DLD1 (cell line): Measurements from ENCODE around the gene GNB4.

Experiments used
- in situ Hi-C: cut with HindIII; loops from 2 replicates; pipeline ENCODE4 v1.10.0; 2017; ENCODE audit warnings: low sequenced_read_pairs

GNB4 gene

GRCh38 chr3:179451265-179452175 lies at the start of gene GNB4:
Gene GNB4 (minus strand): TSS chr3:179451470. CDS start chr3:179426200, 25,270 bp downstream.
- in situ Hi-C loops, result no loop called here

- in situ Hi-C loops, result no loop called here
Observed at GRCh38 chr3:179495483-179495882, 44.2 kb upstream of the GNB4 start.

DNA sequence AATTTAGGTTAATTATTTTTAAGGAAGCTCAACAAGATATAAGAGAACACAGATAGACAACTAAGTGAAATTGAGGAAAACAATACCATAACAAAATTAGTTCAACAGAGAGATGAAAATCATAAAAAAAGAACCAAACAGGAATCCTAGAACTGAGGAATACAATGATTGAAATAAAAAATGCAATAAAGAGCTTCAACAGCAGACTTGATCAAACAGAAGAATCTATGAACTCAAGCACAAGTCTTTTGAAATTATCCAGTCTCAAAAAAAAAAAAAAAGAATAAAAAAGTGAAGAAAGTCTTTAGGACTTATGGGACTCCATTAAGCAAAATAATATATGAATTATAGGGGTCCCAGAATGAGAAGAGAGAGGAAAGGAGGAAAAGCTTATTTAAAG lies 42.0 kb upstream of the GNB4 start:
- in situ Hi-C loops, result no loop called here

- in situ Hi-C loops, result no loop called here
Observed at GRCh38 chr3:179488213-179488612, 36.9 kb upstream of the GNB4 start.

DNA sequence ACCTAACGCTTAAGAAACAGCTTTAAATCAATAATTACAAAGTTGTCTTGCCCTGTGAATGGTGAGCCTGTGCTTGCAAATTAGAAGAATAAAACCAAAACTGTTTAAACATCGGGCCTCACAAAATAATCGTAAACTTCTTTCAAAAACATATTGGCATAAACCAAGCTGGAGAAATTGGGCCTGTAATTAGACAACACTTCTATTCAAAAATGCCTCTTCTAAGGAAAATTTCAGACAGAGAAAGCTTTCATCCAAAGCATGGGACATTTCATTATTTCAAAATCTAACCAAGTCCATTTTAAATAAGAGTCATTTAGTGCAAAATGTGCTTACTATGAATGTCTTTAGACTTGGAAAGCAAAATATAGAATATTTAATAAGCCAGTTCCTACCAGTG lies 35.5 kb upstream of the GNB4 start:
- in situ Hi-C loops, result no loop called here

- in situ Hi-C loops, result no loop called here
Observed at GRCh38 chr3:179482857-179483256, 31.6 kb upstream of the GNB4 start.

DNA sequence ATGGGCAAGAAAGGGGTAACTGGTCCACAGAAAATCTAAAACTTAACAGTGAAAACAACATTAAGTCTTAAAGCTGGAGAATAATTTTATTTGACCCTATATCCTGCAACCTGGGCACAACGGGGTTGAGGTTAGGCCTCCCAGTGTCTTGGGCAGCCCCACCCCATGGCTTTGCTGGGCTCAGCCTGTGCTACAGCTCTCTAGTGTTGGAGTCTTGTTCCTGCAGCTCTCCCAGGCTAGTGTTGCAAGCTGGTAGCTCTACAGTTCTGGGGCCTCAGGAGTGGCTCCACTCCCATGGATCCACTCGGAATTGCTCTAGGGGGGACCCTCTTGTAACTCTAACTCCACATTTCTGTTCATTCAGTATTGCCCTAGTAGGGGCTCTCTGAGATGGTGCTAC lies 24.9 kb upstream of the GNB4 start:
- in situ Hi-C loops, result no loop called here

DNA sequence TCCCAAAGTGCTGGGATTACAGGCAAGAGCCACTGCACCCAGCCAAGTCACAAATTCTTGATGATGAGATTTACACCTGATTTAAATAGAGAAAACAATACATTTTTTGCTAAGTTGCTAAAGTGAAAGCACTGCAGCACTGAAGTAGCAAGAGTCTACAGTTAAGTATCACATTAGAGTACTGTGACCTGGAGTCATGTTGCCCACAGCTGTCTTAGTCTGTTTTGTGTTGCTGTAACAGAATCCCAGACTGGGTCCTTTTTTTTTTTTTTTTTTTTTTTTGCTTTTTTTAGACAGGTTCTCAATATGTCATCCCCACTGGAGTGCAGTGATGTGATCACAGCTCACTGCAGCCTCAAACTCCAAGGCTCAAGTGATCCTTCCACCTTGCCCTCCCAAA lies 23.2 kb upstream of the GNB4 start:
- in situ Hi-C loops, result no loop called here

DNA sequence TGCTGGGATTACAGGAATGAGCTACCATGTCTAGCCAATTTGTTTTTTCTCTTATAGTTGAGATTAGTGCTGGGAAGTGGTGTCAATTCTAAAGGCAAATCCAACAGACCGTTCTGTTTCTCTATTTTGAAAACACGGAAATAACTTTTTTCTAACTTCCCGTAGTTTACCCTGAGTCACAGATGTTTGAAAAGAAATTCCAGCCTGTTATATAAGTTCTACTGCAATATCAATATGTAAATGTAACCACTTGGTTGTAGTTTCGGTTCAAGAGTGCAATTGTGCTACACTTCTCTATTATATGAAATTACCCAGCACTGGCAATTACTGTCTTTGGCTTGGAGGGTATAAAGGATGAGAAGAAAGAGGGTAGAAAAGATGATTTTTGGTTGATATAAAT lies 22.3 kb upstream of the GNB4 start:
- in situ Hi-C loops, result no loop called here

DNA sequence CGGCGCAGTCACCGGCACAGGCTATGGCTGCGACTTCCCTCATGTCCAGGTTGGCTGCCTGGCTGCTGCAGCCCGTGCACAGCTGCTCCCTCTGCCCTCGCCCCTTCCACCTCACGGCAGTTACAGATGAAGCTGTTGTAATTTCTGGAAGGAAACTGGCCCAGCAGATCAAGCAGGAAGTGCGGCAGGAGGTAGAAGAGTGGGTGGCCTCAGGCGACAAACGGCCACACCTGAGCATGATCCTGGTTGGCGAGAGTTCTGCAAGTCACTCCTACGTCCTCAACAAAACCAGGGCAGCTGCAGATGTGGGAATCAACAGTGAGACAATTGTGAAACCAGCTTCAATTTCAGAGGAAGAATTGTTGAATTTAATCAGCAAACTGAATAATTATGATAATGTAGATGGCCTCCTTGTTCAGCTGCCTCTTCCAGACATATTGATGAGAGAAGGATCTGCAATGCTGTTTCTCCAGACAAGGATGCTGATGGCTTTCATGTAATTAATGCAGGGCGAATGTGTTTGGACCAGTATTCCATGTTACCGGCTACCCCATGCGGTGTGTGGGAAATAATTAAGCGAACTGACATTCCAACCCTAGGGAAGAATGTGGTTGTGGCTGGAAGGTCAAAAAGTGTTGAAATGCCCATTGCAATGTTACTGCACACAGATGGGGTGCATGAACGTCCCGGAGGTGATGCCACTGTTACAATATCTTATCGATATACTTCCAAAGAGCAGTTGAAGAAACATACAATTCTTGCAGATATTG lies 13.2 kb upstream of the GNB4 start:
- in situ Hi-C loops, result no loop called here

- in situ Hi-C loops, result no loop called here
Observed at GRCh38 chr3:179463319-179463718, 12.0 kb upstream of the GNB4 start.

- in situ Hi-C loops, result no loop called here
Observed at GRCh38 chr3:179460260-179460659, 9.0 kb upstream of the GNB4 start.

GRCh38 chr3:179455954-179456353 lies 4.7 kb upstream of the GNB4 start:
- in situ Hi-C loops, result no loop called here

GRCh38 chr3:179454887-179455286 lies 3.6 kb upstream of the GNB4 start:
- in situ Hi-C loops, result no loop called here

DNA sequence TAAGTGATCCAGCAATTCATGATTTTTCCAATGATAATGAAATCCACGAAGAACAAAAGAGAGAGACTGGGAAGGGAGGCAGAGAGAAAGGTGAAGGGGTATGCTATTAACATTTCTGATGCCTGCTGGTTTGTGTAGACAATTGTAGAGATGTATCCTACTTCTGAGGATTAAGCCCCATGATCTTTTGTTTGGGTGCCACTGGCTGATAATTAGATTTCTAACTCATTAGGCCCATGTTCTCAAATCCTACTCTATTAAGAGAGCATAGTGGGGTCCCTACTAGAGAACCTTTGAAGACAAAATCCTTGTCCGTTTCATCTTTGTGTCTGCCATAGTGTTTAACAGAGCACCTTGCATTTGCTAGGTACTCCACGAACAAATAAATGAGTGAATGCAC lies 2.7 kb upstream of the GNB4 start:
- in situ Hi-C loops, result no loop called here

DNA sequence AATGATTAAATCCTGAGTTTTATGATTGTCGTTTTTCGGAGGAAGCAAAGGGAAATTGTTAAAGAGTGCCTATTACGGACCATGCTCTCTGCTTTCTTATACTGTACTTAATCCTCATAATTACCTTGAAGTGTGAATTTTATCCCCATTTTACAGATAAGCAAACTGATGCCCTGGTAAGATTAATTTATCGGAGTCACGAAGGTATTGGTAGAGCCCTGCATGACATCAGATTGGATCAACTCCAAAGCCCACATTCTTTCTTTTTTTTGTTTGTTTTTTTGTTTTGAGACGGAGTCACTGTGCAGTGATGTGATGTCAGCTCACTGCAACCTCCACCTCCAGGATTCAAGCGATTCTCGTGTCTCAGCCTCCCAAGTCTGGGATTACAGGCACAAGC lies 1.6 kb upstream of the GNB4 start:
- in situ Hi-C loops, result no loop called here

GRCh38 chr3:179452176-179452564 lies 900 bp upstream of the GNB4 start:
- in situ Hi-C loops, result no loop called here

- in situ Hi-C loops, result no loop called here
Observed at GRCh38 chr3:179450901-179451264, 387 bp downstream of the GNB4 start.

- in situ Hi-C loops, result no loop called here
Observed at GRCh38 chr3:179450261-179450701, 989 bp downstream of the GNB4 start.

- in situ Hi-C loops, result no loop called here
Observed at GRCh38 chr3:179449636-179450035, 1.6 kb downstream of the GNB4 start.

- in situ Hi-C loops, result no loop called here
Observed at GRCh38 chr3:179447251-179447650, 4.0 kb downstream of the GNB4 start.

- in situ Hi-C loops, result no loop called here
Observed at GRCh38 chr3:179446501-179446900, 4.8 kb downstream of the GNB4 start.
